Activated CD8-positive, alpha-beta T cell treated with anti-CD3 and anti-CD28 coated beads for 36 hours (primary cell): ENCODE data around the gene LRRC1. TPM values are rescaled to one million over a fixed set of nuclear protein-coding genes. Genes with fewer than 3 reads are reported as not detected.

ENCODE experiments used
- ATAC-seq: fragments of 200-7000 bp; cut with Tn5 transposase; one replicate; pipeline ENCODE4 v1.10.0; 2021; ENCODE audit warnings: mild to moderate bottlenecking, moderate library complexity
- CTCF ChIA-PET: fragments of 350-600 bp; sonication (Branson Sonifier 250); formaldehyde crosslinking; loops from one replicate; lab custom pipeline; 2021; ENCODE audit warnings: antibody characterized with exemption; lab: Charles Lee
- POLR2A ChIA-PET: fragments of 350-600 bp; sonication (Branson Sonifier 250); formaldehyde crosslinking; loops from one replicate; lab custom pipeline; 2021; ENCODE audit warnings: antibody characterized with exemption; lab: Charles Lee
- DNase-seq: peaks from one replicate; pipeline ENCODE4 v3.0.0-alpha.2; 2020
- H3K27ac Mint-ChIP-seq: one replicate; pipeline ENCODE4 v1.8.0; 2021; ENCODE audit warnings: mild to moderate bottlenecking, mixed read lengths
- H3K27me3 Mint-ChIP-seq: one replicate; pipeline ENCODE4 v1.8.0; 2021; ENCODE audit warnings: mixed read lengths
- H3K36me3 Mint-ChIP-seq: one replicate; pipeline ENCODE4 v1.8.0; 2021; ENCODE audit warnings: low read depth, mixed read lengths
- H3K4me1 Mint-ChIP-seq: one replicate; pipeline ENCODE4 v1.8.0; 2021; ENCODE audit warnings: low read depth, mixed read lengths
- H3K4me3 Mint-ChIP-seq: one replicate; pipeline ENCODE4 v1.8.0; 2021; ENCODE audit warnings: mild to moderate bottlenecking, moderate library complexity, mixed read lengths
- H3K9me3 Mint-ChIP-seq: one replicate; pipeline ENCODE4 v1.8.0; 2021; ENCODE audit warnings: mixed read lengths
- CTCF ChIP-seq: fragments of 200-600 bp; IDR thresholded peaks from one replicate; pipeline ENCODE4 v1.8.0; 2022; ENCODE audit warnings: antibody characterized with exemption, mild to moderate bottlenecking
- intact Hi-C: fragments of 100-400 bp; cut with micrococcal nuclease; formaldehyde crosslinking; loops from one replicate; pipeline ENCODE4 v1.10.0; 2022
- total RNA-seq, 2 experiments: library from RNA; stranded (reverse); gene quantifications; one replicate each; pipeline ENCODE4 v1.2.3, GENCODE V29; 2021

The LRRC1 gene
- total RNA-seq, 2 experiments from 2014 or later: 1.9 to 2.5 TPM

GRCh38 chr6:53752856-53753255 is 41.9 kb upstream of the LRRC1 start:
- no peaks in the 10 kb centered on the region for H3K27me3 Mint-ChIP-seq
- H3K4me3 Mint-ChIP-seq: no peak overlapping the region
- H3K27ac Mint-ChIP-seq: no peak overlapping the region
- ChIA-PET POLR2A (no interaction called here), CTCF (no interaction called here)
- ATAC-seq (no peak), DNase-seq (no peak)
- H3K9me3 Mint-ChIP-seq: no peaks in the 10 kb centered on the region
- H3K36me3 Mint-ChIP-seq: no peaks in the 10 kb centered on the region
- no peaks in the 10 kb centered on the region for H3K4me1 Mint-ChIP-seq
- no peak for TF ChIP-seq CTCF
- intact Hi-C loops: no loop called here

- no peaks in the 10 kb centered on the region for H3K36me3 Mint-ChIP-seq
- no peak for TF ChIP-seq CTCF
- H3K4me3 Mint-ChIP-seq: no peak overlapping the region
- intact Hi-C loops: no loop called here
- DNase-seq: no peak
- no peak for ATAC-seq
- H3K27ac Mint-ChIP-seq: no peak overlapping the region
- ChIA-PET CTCF (no interaction called here), POLR2A (no interaction called here)
- H3K27me3 Mint-ChIP-seq: no peaks in the 10 kb centered on the region
- no peaks in the 10 kb centered on the region for H3K4me1 Mint-ChIP-seq
- H3K9me3 Mint-ChIP-seq: no peaks in the 10 kb centered on the region
Observed at GRCh38 chr6:53754330-53754729, 40.5 kb upstream of the LRRC1 start.

GRCh38 chr6:53756396-53756795 is 38.4 kb upstream of the LRRC1 start:
- Mint-ChIP-seq H3K4me3 (no peak overlapping the region), H3K9me3 (no peaks in the 10 kb centered on the region), H3K36me3 (no peaks in the 10 kb centered on the region), H3K27me3 (no peaks in the 10 kb centered on the region), H3K27ac (no peak overlapping the region), H3K4me1 (no peaks in the 10 kb centered on the region)
- DNase-seq (no peak), ATAC-seq (no peak)
- intact Hi-C loops: no loop called here
- TF ChIP-seq CTCF: no peak
- ChIA-PET POLR2A (no interaction called here), CTCF (interaction anchor here (0.9 kb wide), 1 partner anchor 28 kb away, joined by 5 read pairs; no protein-coding TSS in a partner anchor)

GRCh38 chr6:53758496-53758895 is 36.3 kb upstream of the LRRC1 start:
- Mint-ChIP-seq H3K27ac (no peak overlapping the region), H3K27me3 (peaks cover 4% of the 10 kb centered on the region), H3K36me3 (no peaks in the 10 kb centered on the region), H3K4me1 (no peaks in the 10 kb centered on the region), H3K9me3 (no peaks in the 10 kb centered on the region), H3K4me3 (no peak overlapping the region)
- ATAC-seq (no peak), DNase-seq (no peak)
- intact Hi-C loops: no loop called here
- ChIA-PET POLR2A (no interaction called here), CTCF (no interaction called here)
- no peak for TF ChIP-seq CTCF

- Mint-ChIP-seq H3K27me3 (peaks cover 4% of the 10 kb centered on the region), H3K4me1 (no peaks in the 10 kb centered on the region), H3K4me3 (no peak overlapping the region), H3K9me3 (no peaks in the 10 kb centered on the region), H3K36me3 (no peaks in the 10 kb centered on the region), H3K27ac (no peak overlapping the region)
- DNase-seq: no peak
- ATAC-seq: no peak
- POLR2A ChIA-PET: no interaction called here
- no peak for TF ChIP-seq CTCF
- intact Hi-C loops: no loop called here
- CTCF ChIA-PET: interaction anchor here (0.7 to 2.2 kb wide), 2 partner anchors 26 to 33 kb away, joined by 4 to 6 read pairs; no protein-coding TSS in a partner anchor
Observed at GRCh38 chr6:53761036-53761435, 33.8 kb upstream of the LRRC1 start.
